ENCODE data around the gene ZNF775.

ZNF775 gene

DNA sequence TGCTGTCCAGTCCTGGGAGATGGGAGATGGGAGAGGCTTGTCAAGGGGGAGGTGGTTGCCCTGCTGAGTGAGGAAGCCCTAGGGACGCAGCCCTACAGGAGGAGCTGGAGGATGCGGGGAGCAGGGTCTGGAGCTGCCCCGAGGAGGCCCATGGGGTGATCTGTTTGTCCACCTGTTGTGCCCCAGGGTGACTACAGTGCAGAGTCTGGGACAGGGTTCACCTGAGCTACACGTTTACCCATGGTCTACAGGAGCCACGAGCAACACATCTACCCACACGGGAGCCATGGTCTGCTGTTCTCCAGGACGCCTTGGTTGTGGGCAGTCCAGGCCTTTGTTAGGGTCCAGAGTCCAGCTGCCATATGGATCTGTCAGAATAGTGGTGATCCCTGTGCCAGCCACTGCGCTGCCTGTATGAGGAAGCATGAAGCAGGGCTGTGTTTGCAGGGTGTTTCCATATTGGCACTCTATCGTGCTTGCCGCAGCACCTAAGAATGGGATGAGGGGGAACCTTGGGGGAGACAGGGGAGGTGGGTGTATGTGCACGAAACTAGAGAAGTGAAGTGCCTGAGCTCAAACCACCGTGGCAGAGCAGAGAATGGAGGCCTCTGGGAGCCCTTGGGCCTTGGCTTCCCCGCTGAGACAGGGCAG lies 23.7 kb downstream of the ZNF775 start:
- DNase-seq, result no peak

DNA sequence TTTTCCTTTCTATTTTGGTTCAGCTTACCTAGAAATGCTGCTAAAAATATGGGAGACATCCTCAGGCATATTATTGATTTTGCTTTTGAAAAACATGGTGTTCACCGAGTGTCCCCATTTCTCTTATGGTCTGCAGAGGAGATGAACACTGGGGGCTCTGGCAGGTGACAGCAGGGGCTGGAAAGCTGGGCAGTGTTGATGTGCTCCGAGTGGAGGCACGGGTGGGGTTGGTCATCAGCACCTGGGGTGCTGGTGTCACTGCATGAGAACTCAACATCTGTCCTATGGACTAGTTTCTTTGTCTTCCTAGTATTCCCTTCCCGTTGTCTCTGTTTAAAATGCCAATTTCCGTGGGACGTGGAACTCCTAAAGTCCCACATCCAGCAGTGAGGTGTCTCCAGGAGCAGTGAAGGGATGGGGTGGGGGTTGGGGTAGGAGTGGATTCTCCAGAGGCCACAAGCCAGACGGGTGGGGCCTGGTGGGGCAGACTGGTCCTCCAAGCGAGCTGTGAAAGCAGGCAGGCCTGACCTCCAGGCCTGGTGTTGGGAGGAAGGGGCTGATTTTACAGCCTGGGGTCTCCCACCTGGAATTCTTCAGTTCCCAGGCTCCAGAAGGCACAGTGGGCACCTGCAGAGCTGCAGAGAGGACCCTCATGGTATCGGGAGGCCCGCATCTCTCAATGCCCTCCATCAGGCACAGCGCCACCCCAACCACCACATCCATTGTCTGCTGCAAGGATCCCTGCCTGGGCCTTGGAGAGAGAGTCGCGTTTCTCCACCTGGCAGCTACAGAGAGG lies 24.4 kb downstream of the ZNF775 start:
- no peak for DNase-seq

DNA sequence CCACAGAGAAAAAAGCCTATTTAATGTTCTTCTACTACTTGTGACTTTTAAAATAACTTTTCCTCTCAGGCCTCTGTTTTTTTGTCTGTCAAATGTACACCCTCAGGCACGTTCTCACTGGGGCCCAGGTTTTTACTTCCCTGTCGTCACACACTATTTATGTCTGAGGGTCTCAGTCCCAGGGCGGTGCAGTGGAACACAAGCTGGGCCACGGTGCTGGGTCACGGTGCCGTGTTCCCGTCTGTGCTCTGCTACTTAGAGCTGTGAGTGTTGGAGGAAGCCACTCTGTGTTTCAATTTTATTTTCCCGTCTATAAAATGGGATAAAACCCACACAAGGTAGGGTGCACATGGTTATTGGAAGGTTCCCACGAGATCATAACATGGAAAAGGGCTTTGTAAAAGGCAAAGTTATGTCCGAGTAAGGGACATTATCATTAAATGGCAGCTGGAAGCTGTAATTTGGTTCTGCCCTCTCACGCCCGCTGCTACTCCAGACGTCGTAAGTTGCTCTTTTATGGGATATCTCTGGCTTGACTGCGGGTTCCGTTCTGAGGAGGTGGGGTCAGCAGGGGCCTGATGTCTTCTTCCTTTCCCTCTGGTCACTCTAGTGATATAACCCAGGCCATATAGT lies 25.2 kb downstream of the ZNF775 start:
- DNase-seq, result peak; percentile 33

DNA sequence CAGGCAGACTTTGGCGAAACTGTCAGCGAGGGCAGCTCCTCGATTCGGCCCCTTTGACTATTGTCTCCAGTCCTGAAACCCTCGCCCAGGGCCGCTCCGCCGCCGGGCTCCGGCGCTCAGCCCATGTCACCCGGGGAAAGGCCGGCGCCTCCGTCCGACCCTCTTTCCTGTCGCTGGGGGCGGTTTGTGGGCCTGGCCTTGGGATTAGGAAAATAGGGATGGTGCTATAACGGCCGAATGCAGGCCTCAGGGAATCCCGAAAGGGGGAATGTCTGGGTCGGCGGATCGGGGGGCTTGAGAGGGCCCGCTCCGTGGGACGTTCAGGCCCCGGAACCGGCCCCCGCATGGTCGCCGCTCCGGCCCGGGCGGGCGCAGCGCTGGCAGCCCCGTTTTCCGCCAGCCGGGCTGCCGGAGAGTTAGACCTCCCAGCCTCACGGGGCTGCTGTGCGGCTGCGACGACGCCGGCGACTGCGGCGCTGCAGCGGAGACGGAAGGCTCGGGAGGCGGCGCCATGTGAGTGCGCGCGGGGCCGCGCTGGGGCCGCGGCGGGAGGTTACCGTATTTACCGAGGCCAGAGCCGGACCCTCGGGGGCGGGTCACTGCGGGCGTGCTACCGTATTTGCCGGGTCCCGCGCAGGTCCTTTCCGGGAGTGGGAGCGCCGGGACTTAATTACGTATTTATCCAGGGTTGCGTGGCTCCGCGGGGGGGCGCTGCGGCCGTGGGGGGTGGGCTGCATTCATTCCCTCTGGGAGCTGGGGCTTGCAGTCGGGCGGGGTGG lies 25.9 kb downstream of the ZNF775 start:
- DNase-seq, result peak; percentile 83

DNA sequence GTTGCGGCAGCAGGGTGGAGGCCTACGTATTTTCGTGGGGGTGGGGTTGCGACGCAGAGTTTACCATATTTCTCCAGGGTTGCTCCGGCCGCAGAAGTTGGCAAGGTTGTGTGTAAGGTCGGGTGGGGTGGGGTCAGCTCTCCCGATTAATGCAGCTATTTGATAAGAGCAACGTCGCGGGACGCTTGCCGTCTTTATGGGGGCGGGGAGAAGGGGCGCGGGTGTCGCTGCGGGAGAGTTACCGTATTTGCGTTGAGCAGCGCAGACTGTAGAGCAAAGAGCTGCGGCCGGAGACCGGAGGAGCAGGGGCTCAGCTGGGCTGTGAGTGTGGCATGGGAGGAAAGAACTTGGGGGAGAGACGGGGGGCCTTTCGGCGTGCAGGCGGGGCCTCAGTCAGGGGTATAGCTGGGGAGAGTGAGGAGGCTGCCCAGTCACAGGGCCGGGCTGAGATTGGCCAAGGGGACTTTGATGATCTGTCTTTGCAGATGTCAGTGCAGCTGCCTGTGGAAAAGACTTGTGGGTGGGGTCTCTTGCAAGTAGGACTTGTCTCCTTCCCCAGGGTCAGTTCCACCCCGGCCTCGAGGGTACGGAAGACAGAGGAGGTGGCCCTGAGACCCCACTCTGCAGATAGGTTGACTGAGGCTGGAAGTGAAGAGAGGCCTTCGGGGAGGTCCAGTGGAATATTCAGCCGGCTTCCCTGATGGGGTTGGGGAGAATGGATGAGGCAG lies 26.6 kb downstream of the ZNF775 start:
- no peak for DNase-seq

DNA sequence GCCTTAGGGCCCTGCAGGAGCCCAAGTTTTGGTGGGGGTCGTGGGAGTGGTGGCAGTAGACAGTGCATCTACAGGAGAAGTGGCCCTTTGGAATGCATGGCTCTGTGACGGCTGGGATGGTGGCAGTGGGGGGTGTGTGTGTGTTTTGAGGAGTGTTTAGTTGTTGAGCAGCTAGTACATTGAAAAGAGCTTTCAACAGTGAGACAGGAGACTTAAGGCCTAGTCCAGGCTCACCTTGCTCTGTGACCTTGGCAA lies 27.1 kb downstream of the ZNF775 start:
- DNase-seq, result peak; percentile 35

DNA sequence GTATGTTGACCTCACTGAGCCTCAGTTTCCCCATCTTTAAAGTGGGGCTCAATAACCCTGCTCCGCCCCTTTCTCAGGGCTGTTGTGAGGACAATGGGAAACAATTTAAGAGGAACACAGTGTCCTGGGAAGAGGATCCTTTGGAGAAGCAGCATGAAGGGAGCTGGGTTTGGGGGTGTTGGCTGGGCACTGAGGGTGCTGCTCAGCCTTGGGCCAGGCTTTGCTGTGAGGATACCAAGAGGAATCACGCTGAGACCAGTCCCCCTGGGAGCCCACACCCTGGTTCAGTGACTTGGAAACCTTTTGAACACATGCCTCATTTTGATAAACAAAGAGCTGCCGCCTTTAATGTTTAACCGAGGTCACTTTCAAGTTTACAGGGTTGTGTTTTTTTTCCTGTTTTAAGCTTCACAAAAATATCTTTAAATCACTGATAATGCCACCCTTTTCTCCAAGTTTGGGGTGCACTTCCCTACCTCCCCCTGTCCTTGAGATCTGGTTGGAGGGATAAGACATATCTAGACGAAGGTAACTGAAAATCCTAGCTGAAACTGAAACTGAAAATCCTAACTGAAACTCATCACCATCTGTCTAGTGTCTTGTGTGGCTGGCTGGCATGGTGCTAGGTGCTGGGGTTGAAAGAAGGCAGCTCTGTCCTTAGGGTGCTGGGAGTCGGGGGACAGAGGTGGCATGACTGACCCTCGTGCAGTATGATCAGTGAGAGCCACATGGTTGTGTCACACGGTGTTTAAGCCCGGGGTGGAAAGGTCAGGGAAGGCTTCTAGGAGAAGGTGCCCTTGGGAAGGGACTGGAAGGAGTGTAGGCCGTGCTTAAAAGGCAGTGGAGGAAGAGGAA lies 27.7 kb downstream of the ZNF775 start:
- DNase-seq, result peak; percentile 47

DNA sequence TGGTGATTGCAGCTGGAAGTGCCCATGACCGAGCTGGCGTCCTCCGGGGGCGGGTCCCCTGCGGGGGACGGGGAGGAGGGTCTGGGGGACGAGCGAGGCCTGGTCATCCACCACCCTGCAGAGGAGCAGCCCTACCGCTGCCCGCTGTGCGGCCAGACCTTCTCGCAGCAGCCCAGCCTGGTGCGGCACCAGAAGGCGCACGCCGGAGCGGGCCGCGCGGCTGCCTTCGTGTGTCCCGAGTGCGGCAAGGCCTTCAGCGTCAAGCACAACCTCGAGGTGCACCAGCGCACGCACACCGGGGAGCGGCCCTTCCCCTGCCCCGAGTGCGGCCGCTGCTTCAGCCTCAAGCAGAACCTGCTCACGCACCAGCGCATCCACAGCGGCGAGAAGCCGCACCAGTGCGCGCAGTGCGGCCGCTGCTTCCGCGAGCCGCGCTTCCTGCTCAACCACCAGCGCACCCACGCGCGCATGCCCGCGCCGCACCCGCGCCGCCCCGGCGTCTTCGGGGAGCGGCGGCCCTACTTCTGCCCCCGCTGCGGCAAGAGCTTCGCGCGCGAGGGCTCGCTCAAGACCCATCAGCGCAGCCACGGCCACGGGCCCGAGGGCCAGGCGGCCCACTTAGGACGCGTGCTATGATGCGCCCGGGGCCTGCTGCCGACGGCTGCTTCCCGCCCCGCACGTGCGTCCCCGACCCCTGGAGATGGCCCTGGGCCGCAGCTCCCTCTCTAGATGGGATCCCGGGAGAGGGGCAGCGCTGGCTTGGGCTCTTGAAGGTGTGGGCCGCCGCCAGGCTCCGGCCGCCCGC lies 28.7 kb downstream of the ZNF775 start:
- DNase-seq, result no peak

DNA sequence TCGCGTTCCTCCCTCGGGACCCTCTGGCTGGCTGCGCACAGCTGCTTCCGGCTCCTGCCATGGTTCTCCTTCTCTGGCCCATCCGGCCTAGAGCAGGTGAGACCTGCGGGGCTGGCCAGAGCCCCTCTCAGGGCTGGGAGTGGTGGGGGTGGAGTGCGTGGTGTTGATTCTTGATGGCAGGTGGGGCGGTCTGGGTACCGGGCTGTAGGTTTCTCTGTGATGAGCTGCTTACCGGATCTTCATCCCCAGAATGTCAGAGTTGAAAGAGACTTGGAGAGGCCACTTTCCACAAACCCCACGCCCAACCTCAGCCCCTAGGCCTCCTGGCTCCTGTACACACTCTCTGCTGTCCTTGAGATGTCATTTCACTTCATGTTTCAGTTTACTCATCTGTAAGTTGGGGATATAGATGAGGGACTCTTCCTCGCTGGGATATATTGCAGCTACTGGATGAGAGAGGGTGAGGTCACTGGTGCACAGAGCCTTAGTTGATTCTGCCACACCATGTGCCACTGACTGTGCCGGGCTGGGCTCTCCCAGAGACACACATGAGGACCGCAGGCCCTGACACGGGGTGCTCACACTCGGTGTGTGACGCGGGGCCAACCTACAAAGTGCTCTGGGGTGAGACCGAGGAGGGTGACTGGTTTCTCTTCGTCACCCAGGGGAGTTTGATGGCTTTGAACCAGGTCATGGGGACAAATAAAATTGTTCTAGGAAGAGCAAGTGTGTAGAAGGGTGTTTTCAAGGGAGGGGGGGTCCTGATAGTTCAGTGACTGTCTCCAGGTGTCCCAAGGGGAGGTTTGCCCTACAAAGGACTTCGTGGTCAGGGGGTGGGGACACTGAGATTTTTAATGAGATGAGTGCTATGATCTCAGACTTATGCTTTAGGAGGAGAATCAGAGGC lies 29.5 kb downstream of the ZNF775 start:
- no peak for DNase-seq

DNA sequence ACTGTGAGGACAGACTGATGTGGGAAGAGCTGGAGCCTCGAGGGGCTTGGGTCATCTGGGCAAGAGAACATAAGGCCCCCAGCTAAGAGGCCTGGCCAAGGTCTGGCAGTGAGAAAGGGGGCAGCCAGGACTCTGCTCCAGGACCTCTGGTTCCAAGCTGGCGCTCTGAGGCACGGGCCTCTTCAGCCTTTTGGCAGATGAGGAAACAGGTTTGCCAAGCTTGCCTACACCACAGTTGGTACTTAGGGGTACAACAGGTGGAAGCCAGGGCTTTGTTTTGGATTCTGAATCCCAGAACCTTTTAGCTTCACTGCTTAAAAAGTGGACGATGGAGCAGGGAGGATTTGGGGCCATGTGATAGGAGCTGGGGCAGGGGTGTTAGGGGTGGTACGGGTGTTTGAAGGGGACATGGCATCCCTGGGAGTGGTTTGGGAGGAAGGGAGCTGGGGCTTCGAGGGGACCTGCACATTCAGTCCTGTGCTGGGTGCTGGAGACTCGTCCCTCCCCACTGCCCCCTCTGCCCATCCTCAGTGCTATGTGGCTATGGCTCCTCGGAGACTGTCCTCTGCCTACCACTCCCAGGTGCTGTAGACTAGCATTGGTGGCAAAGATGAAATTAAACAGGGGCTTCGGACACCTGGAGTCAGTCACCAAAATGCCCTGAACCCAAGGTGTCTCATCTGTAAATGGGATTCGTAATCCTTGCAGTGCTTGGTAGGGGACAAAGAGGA lies 30.3 kb downstream of the ZNF775 start:
- DNase-seq, result no peak

DNA sequence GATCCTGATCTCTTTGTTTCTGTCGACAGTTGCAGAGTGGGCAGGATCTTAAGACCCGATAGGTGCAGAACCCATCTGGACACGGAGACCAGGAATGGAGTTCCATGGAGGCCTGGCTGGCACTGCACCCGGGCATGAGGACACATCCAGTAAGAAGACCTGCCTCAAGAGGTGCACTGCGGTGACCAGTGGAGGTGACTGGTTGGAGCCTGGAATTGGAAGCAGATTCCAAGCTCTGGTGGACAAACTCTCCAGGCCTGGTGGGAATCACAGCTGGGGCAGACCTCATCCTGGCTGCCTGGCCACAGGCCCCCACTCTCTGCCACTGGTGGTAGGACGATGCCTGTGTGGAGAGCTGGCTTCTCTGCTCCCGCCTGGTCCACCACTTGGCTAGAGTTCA lies 31.0 kb downstream of the ZNF775 start:
- no peak for DNase-seq

DNA sequence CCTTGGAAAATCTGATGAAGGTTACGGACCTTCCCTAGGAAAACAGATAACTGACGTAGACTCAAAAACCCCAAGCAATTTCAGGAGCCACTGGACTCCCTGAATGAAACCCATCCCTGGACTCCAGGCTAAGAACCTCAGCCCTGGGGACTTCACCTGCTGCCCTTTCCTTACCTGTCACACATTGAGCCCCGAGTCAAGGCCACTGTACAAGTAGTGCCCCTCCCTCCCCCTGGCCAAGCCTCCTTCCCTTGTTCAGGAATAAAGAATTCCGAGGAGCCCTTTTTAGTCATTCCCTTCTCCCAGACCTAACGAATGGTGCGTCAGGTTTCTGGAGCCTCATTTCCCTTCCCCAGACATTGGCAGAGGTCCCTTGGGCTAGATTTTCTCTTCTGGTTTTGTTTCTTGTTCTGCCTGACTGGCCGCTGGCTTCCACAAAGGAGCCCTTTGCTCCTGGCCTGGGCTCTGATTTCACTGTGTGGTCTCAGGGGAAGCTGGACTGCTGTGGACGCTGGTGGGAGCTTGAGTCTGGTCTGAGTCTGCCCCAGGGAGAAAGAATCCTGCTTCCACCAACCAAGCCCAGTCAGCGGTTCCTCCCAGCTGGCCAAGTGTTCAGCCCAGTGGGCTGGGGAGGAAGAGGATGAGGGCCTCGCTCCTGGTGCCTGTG lies 31.7 kb downstream of the ZNF775 start:
- no peak for DNase-seq

DNA sequence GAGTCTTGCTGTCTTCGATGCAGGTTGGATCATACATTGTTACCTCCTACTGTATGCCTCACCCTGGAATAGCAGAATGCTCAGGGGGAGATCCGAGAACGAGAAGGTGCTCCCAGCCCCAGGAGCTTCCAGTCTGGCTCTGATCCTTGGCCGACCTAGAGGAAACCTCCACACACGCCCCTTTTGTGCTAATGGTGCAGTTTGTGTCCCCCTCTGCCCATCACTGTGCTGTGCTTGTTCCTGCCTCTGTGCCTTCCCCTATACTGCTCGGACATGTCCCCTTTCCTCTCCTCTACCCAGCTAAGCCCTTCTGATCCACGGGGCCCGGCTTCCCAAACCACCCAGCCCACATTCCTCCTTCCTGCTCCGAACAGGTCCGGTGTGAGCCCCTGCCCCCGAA lies 32.5 kb downstream of the ZNF775 start:
- no peak for DNase-seq

DNA sequence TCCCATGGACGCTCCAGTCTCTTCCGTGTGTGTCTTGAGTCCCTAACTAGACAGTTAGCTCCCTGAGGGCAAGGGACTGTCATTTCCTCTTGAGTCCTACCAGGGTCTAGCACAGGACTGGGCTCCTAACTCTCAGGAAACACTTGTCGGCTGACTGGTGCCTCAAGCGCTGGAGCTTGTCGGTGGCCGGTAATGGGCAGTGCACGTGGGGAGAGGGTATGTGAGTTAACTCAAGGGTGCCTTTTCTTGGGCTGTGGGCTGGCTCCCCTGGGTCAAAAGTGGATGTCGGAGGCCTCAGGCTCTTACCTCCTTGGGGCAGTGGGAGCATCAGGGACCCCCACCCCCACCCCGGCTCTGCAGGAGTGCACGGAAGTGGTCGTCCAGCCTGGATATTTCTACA lies 32.9 kb downstream of the ZNF775 start:
- no peak for DNase-seq

DNA sequence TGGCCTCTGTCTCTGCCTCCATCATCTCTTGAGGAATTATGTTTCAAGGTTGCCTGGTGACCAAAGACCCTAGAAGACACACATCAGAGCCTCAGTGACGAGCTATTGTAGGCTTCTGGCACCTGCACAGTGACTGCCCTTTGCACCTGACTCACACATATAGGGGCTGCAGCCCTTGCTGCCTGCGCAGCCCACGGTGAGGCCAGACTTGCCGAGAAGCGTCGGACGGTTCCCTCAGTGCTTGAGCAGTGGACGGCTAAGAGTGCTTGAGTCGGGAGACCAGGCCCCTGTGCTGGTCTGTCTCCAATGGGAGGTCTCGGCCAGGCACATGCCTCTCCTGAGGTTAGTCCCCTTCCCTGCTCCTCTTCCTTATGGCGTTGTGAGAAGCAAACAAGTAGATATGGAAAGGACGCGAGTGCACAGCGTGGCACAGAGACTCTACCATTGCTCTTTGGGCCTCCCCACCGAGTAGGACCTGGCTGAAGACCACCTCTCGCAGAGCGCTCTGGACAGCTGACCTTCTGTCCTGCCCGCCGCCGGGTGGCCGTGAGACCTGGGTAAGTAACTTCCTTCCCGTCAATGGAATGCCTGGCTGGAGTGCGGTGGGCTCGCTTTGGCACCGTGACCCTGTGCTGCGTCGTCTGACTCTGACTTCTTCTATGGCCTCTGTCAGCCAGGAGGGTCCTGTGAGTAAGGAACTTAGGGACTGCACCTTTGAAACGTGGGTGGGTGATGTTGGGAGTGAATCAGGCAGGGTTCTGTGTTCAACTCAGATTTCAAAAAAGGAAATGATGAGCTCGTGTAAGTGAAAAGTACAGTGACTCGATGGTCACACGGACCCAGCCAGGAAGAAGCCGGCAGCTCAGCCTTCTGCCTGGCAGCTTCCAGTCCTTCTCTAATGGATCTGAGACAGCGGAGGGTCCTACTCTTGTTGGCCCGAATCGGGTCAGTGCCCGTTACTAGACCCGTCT lies 33.7 kb downstream of the ZNF775 start:
- no peak for DNase-seq

DNA sequence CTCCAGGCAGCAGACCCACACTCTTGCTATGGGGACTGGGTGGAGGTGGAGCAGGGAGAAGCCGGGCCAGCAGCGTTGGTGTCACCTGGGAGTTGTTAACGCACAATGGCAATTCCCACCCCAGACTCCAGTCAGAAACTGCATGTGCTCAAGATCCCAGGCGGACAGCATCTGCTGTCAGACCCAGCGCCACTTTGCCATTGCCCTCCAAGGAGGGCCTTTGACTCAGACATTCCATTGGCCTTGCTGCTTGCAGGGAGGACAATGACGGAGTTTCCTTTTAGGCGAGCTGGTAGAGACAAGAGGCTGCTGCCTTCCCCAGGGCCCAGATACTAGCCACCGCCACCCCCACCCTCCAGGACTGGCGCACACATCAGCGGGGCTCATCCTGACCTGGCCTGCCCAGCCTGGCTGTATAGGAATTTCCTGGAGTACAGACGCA lies 34.5 kb downstream of the ZNF775 start:
- DNase-seq, result no peak

All from CD4-positive, alpha-beta T cell treated with Interleukin-17A for 4 hours (primary cell).